Psoas muscle (tissue), 8 donors: ENCODE results near the gene MVK. TPM values are rescaled to one million over a fixed set of nuclear protein-coding genes. Genes with fewer than 3 reads are reported as not detected.

ENCODE experiments used
- ATAC-seq, 4 donors: fragments of 200-7000 bp; cut with Tn5 transposase; one replicate each; pipeline ENCODE4 v1.9.1; 2020; ENCODE audit warnings: moderate library complexity in 3 of 4, mild to moderate bottlenecking in 2 of 4
- DNase-seq, 2 donors: peaks; one replicate each; pipeline ENCODE4 v3.0.0-alpha.2; 2020
- H3K27ac ChIP-seq: fragments of 200-600 bp; one replicate; pipeline ENCODE4 v1.8.0; 2022
- H3K27me3 ChIP-seq, 3 donors: fragments of 200-600 bp in 1 of 3; one replicate each; pipeline versions ENCODE4 v1.6.1 to v1.8.0; 2013 to 2022; ENCODE audit warnings: low read length in 2 of 3, mild to moderate bottlenecking in 2 of 3, moderate library complexity in 1 of 3; ENCODE audit not compliant: insufficient read depth in 3 of 3
- H3K36me3 ChIP-seq, 2 donors: fragments of 200-600 bp in 1 of 2; one replicate each; pipeline versions ENCODE4 v1.6.1 to v1.8.0; 2013 to 2022; ENCODE audit warnings: low read depth in 1 of 2, mild to moderate bottlenecking in 1 of 2, moderate library complexity in 1 of 2; ENCODE audit not compliant: insufficient read depth in 1 of 2
- H3K4me1 ChIP-seq: fragments of 200-600 bp; one replicate; pipeline ENCODE4 v1.8.0; 2022
- H3K4me3 ChIP-seq: fragments of 200-600 bp; one replicate; pipeline ENCODE4 v1.8.0; 2022; ENCODE audit warnings: mild to moderate bottlenecking
- H3K9me3 ChIP-seq: fragments of 200-600 bp; one replicate; pipeline ENCODE4 v1.8.0; 2022
- CTCF ChIP-seq: fragments of 200-600 bp; IDR thresholded peaks from one replicate; pipeline ENCODE4 v1.8.0; 2022; ENCODE audit warnings: antibody characterized with exemption
- WGBS, 3 donors: extraction: QIAGEN DNeasy Blood & Tissue Kit; methylation state at CpG; one replicate each; pipeline versions ENCODE4 v1.1.6 to v1.1.7; 2013; 5-methylcytosine and 5-hydroxymethylcytosine counted together
- intact Hi-C, 2 donors: fragments of 100-400 bp; cut with DNase I; formaldehyde crosslinking; loops; one replicate each; pipeline versions ENCODE4 v1.11.0 to v1.14.2; 2022
- polyA plus RNA-seq, 3 donors: library from polyadenylated mRNA; stranded (reverse); fragments of 200-250 nt; gene quantifications; one replicate each; pipeline ENCODE4 v1.2.3, GENCODE V29; 2013
- total RNA-seq, 4 donors: library from RNA; stranded (reverse); fragmentation: NEBNext Ultra II Directional in 2 of 4; extraction: Animal tissue kit (Norgen Biotek cat#: 25700) in 2 of 4; gene quantifications; one replicate each; pipeline versions ENCODE4 v1.2.1 to v1.2.4, GENCODE V29; 2021 to 2023
- donor health status: healthy with polysubstance abuse.
- donor health status: DM: no; HTN: no; CAD: no; lungs with moderate emphysema.
- donor health status: Bipolar disorder and iron deficiency.
- donor health status: healthy.
- donor health status: DM: yes; HTN: yes; CAD: no.
- donor health status: DM: no; HTN: no; CAD: no.
- donor health status: DM: no; HTN: no; CAD: no.
- donor health status: DM: yes; HTN: yes; CAD: no.

MVK gene
- total and polyA plus RNA-seq, 7 donors = 6.4 to 11.4 (median 9.7) TPM

- intact Hi-C loops = no loop called here
- Histone ChIP-seq H3K27ac (no peak overlapping the region), H3K36me3 (peaks cover 0 to 58% of the 10 kb centered on the region in 2 donors), H3K4me3 (no peak overlapping the region), H3K4me1 (no peaks in the 10 kb centered on the region), H3K27me3 (no peaks in the 10 kb centered on the region), H3K9me3 (no peaks in the 10 kb centered on the region)
- WGBS, 3 donors = 87 to 95% (median 93%) methylated on average over 10 of the region's 10 CpGs
- ATAC-seq (no peak), DNase-seq (no peak)
- no peak for TF ChIP-seq CTCF
Observed at GRCh38 chr12:109559601-109560000, 14.0 kb upstream of the MVK start.

- TF ChIP-seq CTCF = no peak
- H3K27ac ChIP-seq = no peak overlapping the region
- H3K4me3 ChIP-seq = no peak overlapping the region
- no peaks in the 10 kb centered on the region for H3K4me1 ChIP-seq
- H3K27me3 ChIP-seq = no peaks in the 10 kb centered on the region
- H3K9me3 ChIP-seq = no peaks in the 10 kb centered on the region
- WGBS, 3 donors = 86 to 88% (median 87%) methylated on average over 29 to 30 of the region's 30 CpGs
- H3K36me3 ChIP-seq = peaks cover 0 to 73% of the 10 kb centered on the region in 2 donors
- DNase-seq (no peak), ATAC-seq (no peak)
- intact Hi-C loops = no loop called here
Observed at GRCh38 chr12:109560867-109561710, 12.5 kb upstream of the MVK start.

- H3K4me3 ChIP-seq = no peak overlapping the region
- intact Hi-C loops = no loop called here
- H3K9me3 ChIP-seq = no peaks in the 10 kb centered on the region
- DNase-seq = no peak
- no peaks in the 10 kb centered on the region for H3K27me3 ChIP-seq
- H3K4me1 ChIP-seq = no peaks in the 10 kb centered on the region
- ATAC-seq = no peak
- peaks cover 0 to 78% of the 10 kb centered on the region in 2 donors for H3K36me3 ChIP-seq
- 92 to 95% (median 94%) methylated on average over 10 of the region's 10 CpGs for WGBS, 3 donors
- TF ChIP-seq CTCF = no peak
- H3K27ac ChIP-seq = no peak overlapping the region
Observed at GRCh38 chr12:109561711-109562030, 11.9 kb upstream of the MVK start.

GRCh38 chr12:109562871-109563270 lies 10.7 kb upstream of the MVK start:
- no peak for DNase-seq
- ATAC-seq = no peak
- Histone ChIP-seq H3K36me3 (peaks cover 0 to 85% of the 10 kb centered on the region in 2 donors), H3K4me3 (no peak overlapping the region), H3K27me3 (no peaks in the 10 kb centered on the region), H3K4me1 (no peaks in the 10 kb centered on the region), H3K27ac (no peak overlapping the region), H3K9me3 (no peaks in the 10 kb centered on the region)
- no peak for TF ChIP-seq CTCF
- intact Hi-C loops = no loop called here
- 76 to 86% (median 81%) methylated on average over 4 of the region's 4 CpGs for WGBS, 3 donors
